Cerebellar cortex (tissue), 1 donor: Measurements from ENCODE around the gene POTEM.
"Not testable (repeated sequence)": the region's sequence is repeated elsewhere in the genome, so short reads cannot be mapped to it uniquely, and the experiment has no call there.

Experiments
- DNase-seq: peaks from one replicate; pipeline ENCODE4 v3.0.0-alpha.2; 2015; ENCODE audit warnings: low spot score

The POTEM gene

DNA sequence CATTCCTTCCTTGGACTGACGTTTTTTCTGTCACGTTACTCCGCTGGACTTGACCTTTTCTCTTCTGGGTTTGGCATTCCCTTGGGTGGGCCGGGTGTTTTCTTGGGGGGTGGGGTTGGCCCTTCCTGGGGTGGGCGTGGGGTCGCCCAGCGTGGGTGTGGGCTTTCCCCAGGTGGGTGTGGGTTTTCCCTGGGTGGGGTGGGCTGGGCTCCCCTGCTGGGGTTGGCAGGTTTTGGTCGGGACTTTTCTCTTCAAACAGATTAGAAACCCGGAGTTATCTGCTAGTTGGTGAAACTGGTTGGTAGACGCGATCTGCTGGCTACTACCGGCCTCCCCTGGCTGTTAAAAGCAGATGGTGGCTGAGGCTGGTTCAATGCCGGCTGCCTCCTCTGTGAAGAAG lies at the start of gene POTEM:
Gene POTEM, plus strand, starts transcription at position 301 of the 400 bp plus-strand sequence. Its CDS starts 52 bp downstream, at position 353.
- DNase-seq, result not testable (repeated sequence)

DNA sequence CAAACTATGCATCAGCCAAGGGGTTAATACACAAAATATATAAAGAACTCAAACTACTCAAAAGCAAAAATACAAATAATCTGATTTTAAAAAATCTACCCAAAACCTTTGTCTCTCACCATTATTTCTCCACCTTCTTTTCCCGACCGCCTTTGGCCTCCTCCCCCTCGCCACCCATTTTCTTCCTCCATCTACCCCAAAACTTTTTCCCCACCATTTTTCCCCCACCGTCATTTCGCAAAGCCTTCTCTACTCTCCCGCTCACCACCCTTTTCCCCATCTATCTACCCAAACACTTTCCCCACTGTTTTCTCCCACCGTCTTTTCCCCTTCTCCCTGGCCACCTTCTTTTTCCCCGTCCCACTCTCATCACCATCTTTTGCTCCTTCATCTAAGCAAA lies 48.9 kb upstream of the POTEM start:
- not testable (repeated sequence) for DNase-seq

DNA sequence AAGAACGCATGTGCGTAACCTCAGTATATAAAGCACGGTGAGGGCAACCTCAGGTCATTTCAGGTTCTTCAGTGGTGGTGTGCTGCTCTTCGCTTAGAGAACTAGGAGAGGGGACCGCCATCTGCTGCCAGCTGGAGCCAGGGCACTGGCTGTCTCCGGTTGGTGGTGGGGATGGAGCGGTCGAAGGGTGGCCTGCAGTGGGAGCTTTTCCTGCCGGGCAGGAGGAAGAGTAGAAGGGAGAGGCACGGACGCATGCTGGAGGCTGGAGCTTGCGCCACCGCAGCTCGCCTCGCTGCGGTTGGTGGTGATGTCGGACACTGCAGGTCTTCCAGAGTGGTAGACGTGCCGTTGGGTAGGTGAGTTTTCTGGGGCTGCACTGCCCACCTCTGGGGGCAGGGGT lies 47.2 kb upstream of the POTEM start:
- not testable (repeated sequence) for DNase-seq

DNA sequence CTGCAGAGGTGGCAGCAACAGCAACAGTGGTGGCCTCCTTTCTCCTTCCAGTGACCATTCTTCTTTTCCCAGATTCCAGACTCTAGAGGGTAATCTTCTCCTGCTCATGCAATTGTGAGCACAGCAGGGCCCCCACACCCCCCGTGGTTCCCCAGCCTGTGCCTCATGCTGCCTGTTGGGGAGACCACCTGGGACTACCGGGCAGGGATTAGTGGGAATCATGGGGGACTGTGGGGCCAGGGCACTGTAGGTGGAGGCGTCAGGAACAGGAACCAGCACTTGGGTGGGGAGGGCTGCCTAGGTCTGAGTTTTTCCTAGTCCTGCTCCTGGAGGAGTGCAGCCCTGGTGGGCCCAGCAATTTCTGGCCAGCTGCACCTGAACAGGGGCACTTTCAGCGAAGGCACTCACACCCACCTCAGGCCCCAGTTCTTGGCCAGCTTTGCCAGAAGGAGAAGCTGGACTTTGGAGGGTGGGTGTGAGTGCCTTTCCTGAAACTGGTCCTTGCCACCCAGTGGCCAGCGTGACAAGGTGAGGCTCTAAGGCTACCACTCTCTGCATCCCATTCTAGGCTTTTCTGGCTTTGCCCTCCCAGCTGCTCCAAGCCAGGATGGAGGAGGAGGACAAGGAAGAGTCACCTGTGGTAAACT lies 46.1 kb upstream of the POTEM start:
- not testable (repeated sequence) for DNase-seq

DNA sequence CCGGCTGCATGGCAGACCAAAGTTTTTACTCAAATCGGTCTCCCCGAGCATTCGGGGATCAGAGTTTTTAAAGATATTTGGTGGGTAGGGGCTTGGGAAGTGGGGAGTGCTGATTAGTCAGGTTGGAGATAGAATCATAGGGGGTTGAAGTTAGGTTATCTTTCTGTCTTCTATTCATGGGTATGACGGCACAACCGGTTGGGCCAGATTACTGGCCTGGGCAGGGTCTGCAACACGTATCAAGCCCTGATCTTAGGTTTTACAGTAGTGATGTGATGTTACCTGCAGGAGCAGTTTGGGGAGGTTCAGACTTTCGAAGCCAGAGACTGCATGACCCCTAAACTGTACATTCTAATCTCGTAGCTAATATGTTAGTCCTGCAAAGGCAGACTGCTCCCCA lies 30.4 kb upstream of the POTEM start:
- DNase-seq, result not testable (repeated sequence)

DNA sequence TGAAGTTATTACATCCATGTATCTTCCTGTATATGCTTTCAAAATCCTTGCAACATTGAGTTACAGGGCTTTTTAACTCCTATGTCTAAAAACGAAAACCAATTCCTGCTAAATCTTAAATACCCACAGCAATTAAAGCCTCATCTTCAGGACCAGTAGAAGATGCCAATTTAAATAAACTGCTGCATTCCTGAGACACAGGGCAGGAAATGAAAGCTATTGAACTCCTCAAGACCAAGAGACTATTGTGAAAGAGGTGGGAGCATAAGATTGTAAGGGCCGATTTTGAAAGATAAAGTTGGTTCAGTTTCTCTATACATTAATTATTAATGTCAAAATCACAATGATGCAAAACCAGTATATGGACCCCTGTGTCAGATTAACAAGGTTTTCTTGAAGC lies 28.5 kb upstream of the POTEM start:
- not testable (repeated sequence) for DNase-seq

DNA sequence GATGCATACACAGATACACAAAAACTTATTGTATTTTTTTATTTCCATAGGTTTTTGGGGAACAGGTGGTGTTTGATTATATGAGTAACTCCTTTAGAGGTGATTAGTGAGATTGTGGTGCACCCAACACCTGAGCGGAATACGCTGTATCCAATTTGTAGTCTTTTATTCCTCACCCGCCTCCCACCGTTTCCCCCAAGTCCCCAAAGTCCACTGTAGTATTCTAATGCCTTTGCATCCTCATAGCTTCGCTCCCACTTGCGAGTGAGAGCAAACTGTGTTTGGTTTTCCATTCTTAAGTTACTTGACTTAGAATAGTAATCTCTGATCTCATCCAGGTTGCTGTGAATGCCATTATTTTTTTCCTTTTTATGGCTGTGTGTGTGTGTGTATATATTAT lies 17.3 kb upstream of the POTEM start:
- DNase-seq, result not testable (repeated sequence)

DNA sequence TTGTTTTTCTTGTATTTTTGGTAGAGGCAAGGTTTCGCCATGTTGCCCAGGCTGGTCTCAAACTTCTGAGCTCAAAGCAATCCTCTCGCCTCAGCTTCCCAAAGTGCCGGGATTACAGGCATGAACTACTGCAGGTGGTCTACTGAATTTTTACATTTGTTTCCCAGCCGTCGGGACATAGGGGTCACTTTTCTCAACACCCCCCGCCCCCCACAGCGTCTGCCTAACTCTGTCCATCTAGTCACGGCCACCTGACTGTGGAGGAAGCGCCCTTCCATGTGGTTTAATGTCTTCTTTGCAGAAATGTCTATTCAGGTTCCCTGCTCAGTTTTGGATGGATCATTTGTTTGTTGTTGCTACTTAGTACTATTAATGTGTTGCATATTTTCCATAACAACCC lies 14.1 kb upstream of the POTEM start:
- not testable (repeated sequence) for DNase-seq

DNA sequence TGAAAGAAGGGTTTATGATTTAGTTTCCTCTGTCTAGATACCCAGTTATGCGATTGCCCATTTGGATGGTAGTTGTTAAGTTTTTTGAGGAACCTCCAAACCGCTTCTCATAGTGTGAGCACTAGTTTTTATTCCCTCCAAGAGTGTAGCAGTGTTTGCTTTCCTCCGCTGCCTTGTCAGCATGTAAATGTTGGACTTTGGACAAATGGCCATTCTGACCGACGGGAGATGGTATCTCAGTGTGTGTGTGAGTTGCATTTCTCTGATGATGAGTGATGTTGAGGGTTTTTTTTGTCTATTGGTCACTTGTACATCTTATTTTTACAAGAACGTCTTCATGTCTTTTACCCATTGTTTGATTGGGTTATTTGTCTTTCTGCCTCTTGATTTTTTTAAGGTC lies 11.4 kb upstream of the POTEM start:
- not testable (repeated sequence) for DNase-seq

DNA sequence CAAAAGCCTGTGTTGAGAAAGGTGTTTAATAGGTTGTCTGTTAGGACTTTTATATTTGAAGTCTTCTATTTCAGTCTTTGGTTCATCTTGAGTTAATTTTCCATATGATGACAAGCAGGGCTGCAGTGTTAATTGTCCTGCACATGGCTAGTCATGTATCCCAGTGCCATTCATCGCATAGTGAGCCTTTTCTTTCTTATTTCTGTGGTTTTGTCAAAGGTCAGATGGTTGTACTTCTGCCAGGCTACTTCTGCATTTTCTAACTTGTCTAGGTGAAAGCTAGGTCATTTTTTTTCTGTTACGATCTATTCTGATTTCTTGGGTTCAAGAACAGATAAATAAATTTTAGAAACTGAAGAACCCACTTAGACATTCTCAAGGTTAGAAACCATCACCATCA lies 5.7 kb upstream of the POTEM start:
- not testable (repeated sequence) for DNase-seq

DNA sequence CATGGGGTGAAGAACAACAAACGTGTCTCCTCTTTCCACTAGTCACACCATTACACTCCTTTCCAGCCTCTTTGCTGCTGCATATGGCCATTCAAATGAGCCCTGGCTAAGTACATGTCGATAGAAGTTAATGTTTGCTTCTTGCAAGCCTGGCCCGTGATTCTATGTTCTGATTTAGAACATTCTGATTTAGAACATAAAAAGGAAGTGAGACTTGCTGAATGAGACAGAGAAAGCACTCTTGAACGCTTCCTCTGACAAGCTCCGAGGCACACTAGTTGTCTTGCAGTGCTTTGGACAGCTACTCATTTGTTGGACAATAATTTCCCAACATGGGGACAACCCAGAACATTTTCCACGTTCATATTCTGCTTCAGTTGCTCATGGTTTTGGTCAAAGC lies 5.1 kb upstream of the POTEM start:
- DNase-seq, result not testable (repeated sequence)

DNA sequence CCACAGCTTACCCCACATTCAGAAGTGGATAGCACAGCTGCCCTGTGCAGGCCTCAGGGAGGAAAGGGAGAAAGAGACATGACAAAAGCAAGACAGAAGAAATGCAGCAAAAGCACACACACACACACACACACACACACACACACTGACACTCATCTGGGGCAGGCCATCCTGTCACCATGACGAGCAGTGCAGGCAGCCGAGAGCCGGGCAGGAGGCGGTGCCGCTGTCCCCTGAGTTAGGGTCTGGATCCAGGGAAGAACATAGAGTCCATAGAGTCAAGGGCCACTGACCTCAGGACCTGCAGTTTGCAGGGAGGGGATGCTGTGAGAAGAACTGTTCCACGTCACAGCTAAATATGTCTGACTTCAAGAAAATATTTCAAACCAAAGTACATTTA lies 4.0 kb upstream of the POTEM start:
- not testable (repeated sequence) for DNase-seq

DNA sequence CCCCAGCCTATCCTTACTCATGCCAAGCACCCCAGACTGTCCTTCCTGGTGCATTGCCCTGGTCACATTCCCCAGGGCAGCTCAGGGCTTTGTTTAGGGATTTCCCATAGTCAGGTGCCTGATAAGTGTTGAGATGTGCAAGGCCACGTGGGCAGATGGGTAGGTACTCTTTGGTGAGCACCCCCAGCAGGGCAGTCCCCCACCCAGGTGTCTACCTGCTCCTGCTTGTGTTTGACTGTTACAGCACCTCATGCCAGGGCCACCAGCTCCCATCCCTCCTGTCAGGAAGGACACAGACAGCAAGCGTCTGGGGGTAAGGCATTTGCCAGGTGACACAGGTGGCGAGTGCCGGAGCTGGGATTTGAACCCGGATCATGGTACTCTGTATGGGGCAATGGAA lies 2.4 kb upstream of the POTEM start:
- DNase-seq, result not testable (repeated sequence)

DNA sequence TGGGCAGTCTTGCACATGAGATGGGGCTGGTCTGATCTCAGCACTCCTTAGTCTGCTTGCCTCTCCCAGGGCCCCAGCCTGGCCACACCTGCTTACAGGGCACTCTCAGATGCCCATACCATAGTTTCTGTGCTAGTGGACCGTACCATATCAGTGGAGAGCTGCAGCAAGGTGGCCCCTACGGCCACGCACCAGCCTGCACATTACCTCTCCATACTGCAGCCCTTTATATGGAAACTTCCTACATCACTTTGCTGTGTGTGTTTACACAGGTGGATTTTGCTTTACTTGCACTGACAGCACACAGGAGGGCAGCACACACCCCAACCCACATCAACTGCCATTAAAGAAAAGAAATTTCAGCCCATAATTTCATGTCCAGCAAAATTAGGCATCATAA lies 35.3 kb downstream of the POTEM start:
- DNase-seq, result not testable (repeated sequence)

DNA sequence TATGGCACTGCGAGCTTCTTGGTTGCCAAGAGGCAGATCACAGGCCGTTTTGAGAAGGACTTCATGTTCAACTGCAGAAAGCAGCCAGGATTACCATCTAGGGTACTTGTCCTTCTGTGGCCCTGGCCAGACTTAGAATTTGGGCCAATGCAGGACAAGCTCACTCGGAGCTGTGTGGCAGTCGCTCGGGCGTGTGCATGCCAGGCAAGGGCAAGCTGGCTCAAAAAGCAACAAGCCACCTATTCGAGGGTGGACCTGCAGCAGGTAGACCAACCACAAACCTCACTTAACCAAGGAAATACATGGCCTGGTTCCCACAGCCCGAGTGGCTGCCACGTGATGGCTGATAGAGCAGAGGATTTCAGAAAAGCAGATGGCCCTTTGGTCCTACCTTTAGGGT lies 39.3 kb downstream of the POTEM start:
- not testable (repeated sequence) for DNase-seq

DNA sequence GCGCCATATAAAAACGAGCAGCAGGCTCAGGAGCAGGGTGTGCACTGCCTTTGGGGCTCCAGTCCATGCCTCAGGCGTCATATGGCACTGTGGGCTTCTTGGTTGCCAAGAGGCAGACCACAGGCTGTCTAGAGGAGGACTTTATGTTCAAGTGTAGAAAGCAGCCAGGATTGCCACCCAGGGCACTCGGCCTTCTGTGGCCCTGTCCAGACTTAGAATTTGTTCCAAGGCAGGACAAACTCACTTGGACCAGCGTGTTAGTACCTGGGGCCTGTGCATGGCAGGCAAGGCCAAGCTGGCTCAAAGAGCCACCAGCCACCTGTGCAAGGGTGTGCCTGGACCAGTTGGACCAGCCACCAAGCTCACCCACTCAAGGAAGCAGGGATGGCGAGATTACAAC lies 40.4 kb downstream of the POTEM start:
- not testable (repeated sequence) for DNase-seq

DNA sequence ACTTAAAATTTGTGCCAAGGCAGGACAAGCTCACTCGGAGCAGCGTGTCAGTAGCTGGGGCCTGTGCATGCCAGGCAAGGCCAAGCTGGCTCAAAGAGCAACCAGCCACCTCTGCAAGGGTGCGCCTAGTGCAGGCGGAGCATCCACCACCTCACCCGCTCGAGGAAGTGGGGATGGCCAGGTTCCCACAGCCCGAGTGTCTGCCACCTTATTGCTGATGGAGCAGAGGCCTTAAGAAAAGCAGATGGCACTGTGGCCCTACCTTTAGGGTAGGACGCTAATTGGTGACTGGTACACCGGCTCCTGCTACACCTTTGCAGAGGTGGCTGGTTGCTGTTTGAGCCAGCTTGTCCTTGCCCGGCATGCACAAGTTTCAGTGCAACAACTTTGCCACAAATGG lies 43.8 kb downstream of the POTEM start:
- DNase-seq, result not testable (repeated sequence)

DNA sequence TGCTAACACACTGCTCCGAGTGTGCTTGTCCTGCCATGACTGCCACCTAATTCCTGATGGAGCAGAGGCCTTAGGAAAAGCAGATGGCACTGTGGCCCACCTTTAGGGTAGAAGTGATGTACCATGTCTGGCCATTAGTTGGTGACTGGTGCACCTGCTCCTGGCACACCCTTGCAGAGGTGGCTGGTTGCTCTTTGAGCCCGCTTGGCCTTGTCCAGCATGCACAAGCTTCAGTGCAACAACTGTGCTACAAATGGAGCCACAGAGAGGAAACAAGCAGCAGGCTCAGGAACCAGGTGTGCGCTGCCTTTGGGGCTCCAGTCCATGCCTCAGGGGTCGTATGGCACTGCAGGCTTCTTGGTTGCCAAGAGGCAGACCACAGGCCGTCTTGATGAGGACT lies 44.5 kb downstream of the POTEM start:
- DNase-seq, result not testable (repeated sequence)

DNA sequence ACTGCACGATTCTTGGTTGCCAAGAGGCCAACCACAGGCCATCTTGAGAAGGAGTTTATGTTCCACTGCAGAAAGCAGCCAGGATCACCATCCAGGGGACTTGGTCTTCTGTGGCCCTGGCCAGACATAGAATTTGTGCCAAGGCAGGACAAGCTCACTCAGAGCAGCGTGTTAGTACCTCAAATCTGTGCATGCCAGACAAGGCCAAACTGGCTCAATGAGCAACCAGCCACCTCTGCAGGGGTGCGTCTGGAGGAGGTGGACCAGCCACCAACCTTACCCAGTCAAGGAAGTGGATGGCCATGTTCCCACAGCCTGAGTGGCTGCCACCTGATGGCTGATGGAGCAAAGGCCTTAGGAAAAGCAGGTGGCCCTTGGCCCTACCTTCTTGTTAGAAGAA lies 48.0 kb downstream of the POTEM start:
- not testable (repeated sequence) for DNase-seq

DNA sequence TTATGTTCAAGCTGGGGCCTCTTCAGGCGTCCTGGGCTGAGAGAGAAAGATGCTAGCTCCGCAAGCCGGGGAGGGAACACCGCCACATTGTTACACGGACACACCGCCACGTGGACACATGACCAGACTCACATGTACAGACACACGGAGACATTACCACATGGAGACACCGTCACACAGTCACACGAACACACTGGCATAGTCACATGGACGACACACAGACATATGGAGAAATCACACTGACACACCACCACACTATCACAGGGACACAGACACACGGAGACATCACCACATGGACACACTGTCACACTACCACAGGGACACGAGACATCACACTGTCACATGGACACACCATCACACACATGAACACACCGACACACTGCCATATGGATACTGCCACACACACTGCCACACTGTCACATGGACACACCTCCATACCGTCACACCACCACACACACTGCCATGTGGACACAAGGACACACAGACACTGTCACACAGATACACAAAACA lies 57.9 kb downstream of the POTEM start:
- DNase-seq, result not testable (repeated sequence)

DNA sequence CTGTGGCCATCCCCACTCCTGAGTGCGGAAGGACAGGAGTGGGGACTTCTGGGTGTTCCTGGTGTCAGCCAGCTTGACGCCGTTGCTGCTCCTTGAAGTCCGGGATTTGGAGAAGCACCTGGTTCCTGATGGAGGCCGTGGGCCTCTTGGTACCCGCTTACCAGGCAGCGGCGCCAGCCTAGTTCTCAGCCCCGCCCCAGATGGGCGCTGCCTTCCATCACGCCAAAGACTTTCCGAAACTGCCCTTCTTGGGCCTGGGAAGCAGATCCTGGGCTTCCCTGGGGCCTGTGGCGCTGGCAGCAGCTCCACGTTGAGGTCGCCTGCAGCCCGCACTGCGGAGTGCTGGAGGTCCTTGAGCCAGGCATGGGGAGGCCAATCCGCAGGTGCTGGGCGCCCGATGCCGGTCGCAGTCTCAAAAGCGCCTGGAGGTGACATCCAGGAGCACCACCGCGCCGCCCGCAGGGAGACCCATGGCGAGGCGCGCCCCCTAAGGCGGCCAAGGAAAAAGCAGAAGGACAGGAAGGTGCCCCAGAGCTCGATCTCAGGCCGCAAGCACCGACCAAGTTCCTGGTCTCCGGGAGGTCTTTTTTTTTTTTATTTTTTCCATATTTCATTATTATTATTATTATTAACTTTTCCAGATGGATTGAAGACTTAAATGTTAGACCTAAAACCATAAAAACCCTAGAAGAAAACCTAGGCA lies 59.6 kb downstream of the POTEM start:
- DNase-seq, result not testable (repeated sequence)

DNA sequence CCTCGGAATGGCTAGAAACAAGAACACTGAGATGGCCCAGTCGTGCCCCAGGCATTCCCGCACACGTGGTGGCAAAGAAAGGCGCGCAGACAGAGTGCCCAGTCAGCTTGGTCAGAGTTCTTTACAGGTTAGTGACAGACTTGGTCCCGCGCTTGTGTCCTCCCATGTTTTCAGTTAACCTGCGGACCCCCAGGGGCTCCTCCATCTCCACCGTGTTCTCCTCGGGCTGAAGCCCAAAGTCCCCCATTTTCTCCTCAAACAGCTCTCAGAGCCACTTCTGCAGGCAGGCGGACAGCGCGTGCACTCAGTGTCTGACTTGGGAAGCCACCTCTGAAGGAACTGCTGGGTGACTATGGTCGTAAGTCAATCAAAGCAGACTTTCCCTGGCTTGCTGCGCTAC lies 60.7 kb downstream of the POTEM start:
- not testable (repeated sequence) for DNase-seq

DNA sequence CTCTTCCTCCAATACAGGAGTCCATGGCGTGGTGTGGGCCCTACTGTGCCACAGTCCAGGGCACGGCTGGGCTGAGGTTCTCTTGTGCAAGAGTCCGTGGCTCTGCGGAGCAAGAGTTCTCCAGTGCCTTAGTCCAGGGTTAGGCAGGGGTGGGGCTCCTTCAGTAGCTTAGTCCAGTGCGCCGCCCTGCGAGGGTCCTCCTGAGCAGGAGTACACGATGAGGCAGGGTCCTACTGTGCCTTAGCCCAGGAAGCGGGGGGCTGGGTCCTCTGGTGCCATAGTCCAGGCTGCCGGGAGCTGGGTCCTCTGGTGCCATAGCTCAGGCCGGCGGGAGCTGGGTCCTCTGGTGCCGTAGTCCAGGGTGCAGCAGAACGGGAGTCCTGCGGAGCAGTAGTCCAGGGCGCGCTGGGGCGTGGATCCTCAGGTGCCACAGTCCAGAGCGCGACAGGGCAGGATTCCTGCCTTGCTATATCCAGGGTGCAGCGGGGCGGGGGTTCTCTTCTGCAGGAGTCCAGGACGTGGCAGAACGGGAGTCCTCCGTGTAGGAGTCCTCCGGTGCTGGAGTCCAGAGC lies 69.7 kb downstream of the POTEM start:
- not testable (repeated sequence) for DNase-seq
